Measurements from ENCODE around the gene VPS54.

GRCh38 chr2:63843093-63843492 is 176.1 kb downstream of the VPS54 start:
- TF ChIP-seq POLR2AphosphoS5 (IDR thresholded peaks at IDR 0.05; ENCODE audit: low read depth, low read length) (no peak), POLR2A (IDR thresholded peaks at IDR 0.05; ENCODE audit: low read depth, low read length) (no peak)
